Neural cell (in vitro differentiated cells): ENCODE results near the gene MPPED2.

Experiments
- CTCF ChIP-seq: fragments of 450-650 bp; IDR thresholded peaks from 2 replicates; pipeline ENCODE4 v1.5.1; 2014; ENCODE audit warnings: antibody characterized with exemption, mild to moderate bottlenecking, moderate library complexity; ENCODE audit not compliant: poor library complexity, severe bottlenecking
- EP300 ChIP-seq: fragments of 450-650 bp; conservative IDR thresholded peaks from 2 replicates; pipeline ENCODE4 v1.6.1; 2014; ENCODE audit warnings: antibody characterized with exemption, mild to moderate bottlenecking, moderate library complexity; ENCODE audit not compliant: poor library complexity, severe bottlenecking
- EZH2 ChIP-seq: fragments of 200-600, 300-800 bp; shearing (Covaris generic), sonication (generic); IDR thresholded peaks from 2 replicates; pipeline ENCODE4 v1.6.1; 2014; ENCODE audit warnings: antibody characterized with exemption, low read length, borderline replicate concordance, mild to moderate bottlenecking; ENCODE audit not compliant: insufficient read depth, poor library complexity, severe bottlenecking
- MXI1 ChIP-seq: fragments of 450-650 bp; conservative IDR thresholded peaks from 2 replicates; pipeline ENCODE4 v1.6.1; 2014; ENCODE audit warnings: antibody characterized with exemption, mild to moderate bottlenecking; ENCODE audit not compliant: poor library complexity, severe bottlenecking
- POLR2AphosphoS5 ChIP-seq: IDR thresholded peaks from 2 replicates; pipeline ENCODE4 v1.6.1; 2012
- RAD21 ChIP-seq: fragments of 450-650 bp; conservative IDR thresholded peaks from 2 replicates; pipeline ENCODE4 v1.6.1; 2014; ENCODE audit warnings: antibody characterized with exemption, mild to moderate bottlenecking, moderate library complexity
- REST ChIP-seq: IDR thresholded peaks from 2 replicates; pipeline ENCODE4 v1.6.1; 2012; ENCODE audit warnings: borderline replicate concordance
- SMC3 ChIP-seq: fragments of 450-650 bp; conservative IDR thresholded peaks from 2 replicates; pipeline ENCODE4 v1.6.1; 2014; ENCODE audit warnings: antibody characterized with exemption, mild to moderate bottlenecking, moderate library complexity; ENCODE audit not compliant: poor library complexity
- TAF1 ChIP-seq: IDR thresholded peaks from 2 replicates; pipeline ENCODE4 v1.6.1; 2012; ENCODE audit warnings: low read depth

- TF ChIP-seq CTCF (no peak), TAF1 (no peak), MXI1 (no peak), REST (no peak), POLR2AphosphoS5 (no peak), RAD21 (no peak), SMC3 (no peak), EZH2 (no peak), EP300 (no peak)
Measured at GRCh38 chr11:30436801-30437200, 149.4 kb downstream of the MPPED2 start.
